Measurements from ENCODE around the gene SORD. TPM values are rescaled to one million over a fixed set of nuclear protein-coding genes. Genes with fewer than 3 reads are reported as not detected.

The SORD gene
- total and polyA plus RNA-seq, 11 donors = 3.4 to 16.7 (median 9.4) TPM

- H3K9me3 ChIP-seq = no peaks in the 10 kb centered on the region
- no peak for TF ChIP-seq CTCF (IDR thresholded peaks at IDR 0.05)
- TF ChIP-seq POLR2A (IDR thresholded peaks at IDR 0.05) = no peak
- no peaks in the 10 kb centered on the region for H3K36me3 ChIP-seq
- H3K27me3 ChIP-seq = peaks cover 0 to 8% (median 0%) of the 10 kb centered on the region in 9 donors
- no peaks in the 10 kb centered on the region for H3K4me1 ChIP-seq
- H3K4me3 ChIP-seq = no peak overlapping the region
- no peak for DNase-seq
- H3K27ac ChIP-seq = no peak overlapping the region
- no peak for ATAC-seq
- intact Hi-C loops (cut with DNase I) = no loop called here
- 77 to 83% (median 82%) methylated on average over 10 to 11 of the region's 11 CpGs for WGBS, 4 donors
Measured at GRCh38 chr15:45093622-45094357, 70.8 kb downstream of the SORD start.

GRCh38 chr15:45094358-45094730 is 71.3 kb downstream of the SORD start:
- intact Hi-C loops (cut with DNase I) = no loop called here
- Histone ChIP-seq H3K9me3 (no peaks in the 10 kb centered on the region), H3K36me3 (no peaks in the 10 kb centered on the region), H3K27me3 (peaks cover 0 to 8% (median 0%) of the 10 kb centered on the region in 9 donors), H3K4me1 (no peaks in the 10 kb centered on the region), H3K27ac (no peak overlapping the region), H3K4me3 (no peak overlapping the region)
- DNase-seq = no peak
- no peak for ATAC-seq
- no peak for TF ChIP-seq CTCF (IDR thresholded peaks at IDR 0.05)
- no peak for TF ChIP-seq POLR2A (IDR thresholded peaks at IDR 0.05)
- 74 to 86% (median 77%) methylated on average over 8 to 9 of the region's 9 CpGs for WGBS, 4 donors

GRCh38 chr15:45095661-45096060 is 72.7 kb downstream of the SORD start:
- no peak for TF ChIP-seq CTCF (IDR thresholded peaks at IDR 0.05)
- no peak for TF ChIP-seq POLR2A (IDR thresholded peaks at IDR 0.05)
- WGBS, 4 donors = 88 to 96% (median 92%) methylated on average over 4 to 11 of the region's 11 CpGs
- intact Hi-C loops (cut with DNase I) = no loop called here
- no peaks in the 10 kb centered on the region for H3K9me3 ChIP-seq
- DNase-seq (no peak), ATAC-seq (no peak)
- peaks cover 0 to 4% (median 0%) of the 10 kb centered on the region in 9 donors for H3K27me3 ChIP-seq
- no peaks in the 10 kb centered on the region for H3K4me1 ChIP-seq
- H3K4me3 ChIP-seq = no peak overlapping the region
- H3K36me3 ChIP-seq = no peaks in the 10 kb centered on the region
- H3K27ac ChIP-seq = no peak overlapping the region

- no peaks in the 10 kb centered on the region for H3K9me3 ChIP-seq
- DNase-seq (no peak), ATAC-seq (no peak)
- H3K27me3 ChIP-seq = no peaks in the 10 kb centered on the region
- H3K36me3 ChIP-seq = no peaks in the 10 kb centered on the region
- H3K27ac ChIP-seq = no peak overlapping the region
- intact Hi-C loops (cut with DNase I) = no loop called here
- TF ChIP-seq POLR2A (IDR thresholded peaks at IDR 0.05) = no peak
- no peak for TF ChIP-seq CTCF (IDR thresholded peaks at IDR 0.05)
- 86 to 99% (median 92%) methylated on average over 7 of the region's 7 CpGs for WGBS, 4 donors
- no peak overlapping the region for H3K4me3 ChIP-seq
- no peaks in the 10 kb centered on the region for H3K4me1 ChIP-seq
Measured at GRCh38 chr15:45097466-45097865, 74.5 kb downstream of the SORD start.
